ENCODE results near the gene NHS.

Gene NHS

DNA sequence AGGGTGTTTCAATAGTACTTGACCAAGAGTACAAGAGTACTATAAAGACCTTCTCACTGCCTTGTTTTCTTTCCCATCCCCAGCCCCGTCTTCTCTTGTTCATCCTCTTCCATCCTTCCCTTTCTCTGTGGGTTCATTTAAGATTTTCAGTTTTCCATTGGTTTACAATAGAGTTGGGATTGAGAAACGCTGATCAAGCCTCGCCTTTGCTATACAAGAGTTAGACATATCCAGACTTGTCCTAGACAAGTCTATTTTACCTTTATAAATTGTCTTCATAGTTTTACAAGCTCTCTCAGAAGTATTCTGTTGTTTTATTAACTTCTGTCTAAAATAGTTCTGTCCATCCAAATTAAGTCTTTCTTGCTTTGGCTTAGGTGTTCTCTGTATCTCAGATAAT, 332.7 kb downstream of the NHS start:
- no peak for DNase-seq (ENCODE audit: extremely low read depth in 1 of 2, low read depth in 1 of 2)

GRCh38 chrX:17710871-17711301, 335.9 kb downstream of the NHS start:
- DNase-seq (ENCODE audit: extremely low read depth in 1 of 2, low read depth in 1 of 2) = no peak

GRCh38 chrX:17713288-17713687, 338.3 kb downstream of the NHS start:
- DNase-seq (ENCODE audit: extremely low read depth in 1 of 2, low read depth in 1 of 2) = no peak

GRCh38 chrX:17718649-17719165, 343.7 kb downstream of the NHS start:
- no peak for DNase-seq (ENCODE audit: extremely low read depth in 1 of 2, low read depth in 1 of 2)

GRCh38 chrX:17719711-17720110, 344.7 kb downstream of the NHS start:
- no peak for DNase-seq (ENCODE audit: extremely low read depth in 1 of 2, low read depth in 1 of 2)

- DNase-seq (ENCODE audit: extremely low read depth in 1 of 2, low read depth in 1 of 2) = no peak
These were observed 346.7 kb downstream of the NHS start for GRCh38 chrX:17721715-17722114.

GRCh38 chrX:17725181-17725580, 350.2 kb downstream of the NHS start:
- no peak for DNase-seq (ENCODE audit: extremely low read depth in 1 of 2, low read depth in 1 of 2)

DNA sequence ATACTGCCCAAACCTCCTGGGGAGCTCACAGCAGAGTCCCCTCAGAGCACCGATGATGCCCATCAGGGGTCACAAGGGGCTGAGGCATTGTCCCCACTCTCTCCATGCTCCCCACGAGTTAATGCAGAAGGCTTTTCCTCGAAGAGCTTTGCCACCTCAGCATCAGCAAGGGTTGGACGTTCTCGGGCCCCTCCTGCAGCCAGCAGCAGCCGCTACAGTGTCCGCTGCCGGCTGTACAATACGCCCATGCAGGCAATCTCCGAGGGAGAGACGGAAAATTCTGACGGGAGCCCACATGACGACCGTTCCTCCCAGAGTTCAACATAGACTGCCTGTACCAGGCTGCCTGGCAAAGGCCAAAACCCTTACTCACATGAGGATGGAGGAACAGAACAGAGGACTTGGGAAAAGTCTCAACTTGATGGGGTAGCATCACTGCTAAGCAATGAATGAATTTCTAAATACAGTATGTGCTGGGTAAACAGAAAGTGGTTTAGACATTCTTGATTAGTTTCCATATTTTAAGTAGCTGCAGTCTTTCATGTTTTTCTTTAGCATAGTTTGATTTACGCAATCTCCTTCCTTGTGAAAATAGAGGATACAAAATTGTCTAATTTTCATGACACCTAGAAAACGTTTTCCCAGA, 357.3 kb downstream of the NHS start:
- no peak for DNase-seq (ENCODE audit: extremely low read depth in 1 of 2, low read depth in 1 of 2)

GRCh38 chrX:17735406-17735805, 360.4 kb downstream of the NHS start:
- DNase-seq (ENCODE audit: extremely low read depth in 1 of 2, low read depth in 1 of 2) = no peak

GRCh38 chrX:17736478-17736855, 361.5 kb downstream of the NHS start:
- DNase-seq (ENCODE audit: extremely low read depth in 1 of 2, low read depth in 1 of 2) = no peak

- DNase-seq (ENCODE audit: extremely low read depth in 1 of 2, low read depth in 1 of 2) = peak; percentile 52 to 84
These were observed 362.1 kb downstream of the NHS start, which contains the start of gene SCML1 for GRCh38 chrX:17736856-17737709. TSS of gene SCML1 (plus strand) at chrX:17737493. CDS start at chrX:17744187, 6,694 bp downstream.

- peak in 1 of 2 donors; percentile 0 for DNase-seq (ENCODE audit: extremely low read depth in 1 of 2, low read depth in 1 of 2)
These were observed 362.6 kb downstream of the NHS start for GRCh38 chrX:17737710-17737985.

DNA sequence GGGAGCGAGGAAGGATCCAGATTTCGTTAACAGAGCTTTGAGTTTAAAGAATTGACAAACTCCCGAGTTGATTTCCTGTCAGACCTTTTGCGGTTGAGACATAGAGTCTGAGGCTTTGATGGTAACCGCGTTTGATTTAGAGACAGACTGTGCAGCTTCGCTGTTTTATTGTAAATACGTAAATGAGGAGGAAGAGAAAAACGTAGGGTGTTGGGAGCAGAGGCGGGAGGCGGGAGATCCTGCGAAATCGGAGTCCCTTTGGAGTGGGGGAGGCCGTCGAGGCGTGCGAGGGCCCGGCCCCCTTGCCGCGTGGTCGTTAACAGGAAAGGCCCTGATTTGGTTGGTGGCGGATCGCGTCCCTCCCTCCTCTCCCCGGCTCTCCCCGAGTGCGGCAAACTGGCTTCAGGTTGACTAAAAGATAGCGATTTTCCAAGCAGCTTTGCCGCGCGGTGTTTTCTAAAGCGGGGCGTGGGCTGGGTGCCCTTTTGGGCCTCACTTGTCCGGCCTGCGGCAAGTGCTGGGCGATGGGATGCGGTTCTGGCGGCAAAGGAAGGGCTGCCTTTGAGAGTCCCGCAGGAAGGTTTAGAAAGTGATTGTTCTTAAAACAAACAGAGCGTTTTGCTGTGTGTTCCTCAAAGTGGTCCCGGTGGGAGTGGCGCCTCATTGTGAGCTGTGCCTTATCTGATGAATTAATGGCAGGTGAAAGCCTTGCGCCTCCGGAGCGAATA, 363.1 kb downstream of the NHS start:
- peak in 1 of 2 donors; percentile 17 for DNase-seq (ENCODE audit: extremely low read depth in 1 of 2, low read depth in 1 of 2)

GRCh38 chrX:17738737-17739535, 363.9 kb downstream of the NHS start:
- DNase-seq (ENCODE audit: extremely low read depth in 1 of 2, low read depth in 1 of 2) = no peak

DNA sequence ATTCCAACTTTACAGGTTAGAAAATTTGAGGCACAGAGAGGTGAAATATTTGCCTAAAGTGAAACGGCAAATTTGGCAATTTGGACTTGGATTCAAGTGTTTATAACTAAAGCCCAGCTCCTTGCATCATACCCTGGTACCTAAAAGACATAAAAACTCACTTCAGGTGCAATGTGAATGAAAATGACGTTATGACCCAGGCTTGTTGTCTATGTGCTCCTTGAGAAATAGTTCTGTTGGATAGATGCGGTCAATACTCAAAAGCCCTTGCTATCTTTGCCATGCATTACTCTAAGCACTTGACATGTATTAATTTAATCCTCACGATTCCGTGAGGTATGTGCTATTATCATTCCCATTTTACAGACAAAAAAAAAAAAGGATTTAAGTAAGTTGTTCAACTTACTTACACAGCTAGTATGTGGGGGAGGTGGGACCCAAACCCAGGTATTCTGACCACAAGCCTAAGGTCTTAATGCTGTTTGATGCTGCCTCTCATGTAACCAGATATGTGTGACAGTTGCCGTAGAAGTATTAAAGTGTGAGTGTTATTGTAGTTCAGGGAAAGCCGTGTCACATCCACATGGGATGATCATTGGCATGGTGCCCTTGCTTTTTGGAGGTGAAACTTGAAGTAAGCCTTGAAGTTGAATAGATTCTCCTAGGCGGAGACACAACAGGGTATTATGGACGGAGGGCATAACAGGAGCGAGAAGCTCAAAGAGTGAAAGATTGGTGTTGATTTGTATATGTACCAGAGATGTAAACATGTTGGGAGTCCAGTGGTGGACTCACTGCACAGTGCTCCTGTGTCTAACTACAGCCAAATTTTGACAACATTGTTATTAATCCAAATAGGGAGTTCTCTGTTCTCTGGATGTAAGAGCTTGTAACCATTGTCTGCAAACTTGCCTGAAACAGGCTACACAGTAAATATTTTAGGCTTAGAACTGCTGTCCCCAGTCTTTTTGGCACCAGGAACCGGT, 365.4 kb downstream of the NHS start:
- DNase-seq (ENCODE audit: extremely low read depth in 1 of 2, low read depth in 1 of 2) = no peak

DNA sequence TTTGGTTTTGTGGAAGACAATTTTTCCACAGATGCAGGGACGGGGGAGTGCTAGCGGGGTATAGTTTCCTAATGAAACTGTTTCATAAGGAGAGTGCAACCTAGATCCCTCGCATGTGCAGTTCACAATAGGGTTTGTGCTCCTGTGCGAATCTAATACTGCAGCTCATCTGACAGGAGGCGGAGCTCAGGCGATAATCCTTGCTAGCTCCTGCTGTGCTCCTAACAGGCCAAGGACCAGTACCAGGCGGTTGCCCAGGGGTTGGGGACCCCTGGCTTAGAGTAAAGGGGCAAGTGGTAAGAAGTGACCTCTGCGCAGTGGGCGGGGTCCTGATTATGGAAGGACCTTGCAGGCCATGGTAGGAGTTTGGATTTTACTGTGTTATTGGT, 366.1 kb downstream of the NHS start:
- DNase-seq (ENCODE audit: extremely low read depth in 1 of 2, low read depth in 1 of 2) = no peak

DNA sequence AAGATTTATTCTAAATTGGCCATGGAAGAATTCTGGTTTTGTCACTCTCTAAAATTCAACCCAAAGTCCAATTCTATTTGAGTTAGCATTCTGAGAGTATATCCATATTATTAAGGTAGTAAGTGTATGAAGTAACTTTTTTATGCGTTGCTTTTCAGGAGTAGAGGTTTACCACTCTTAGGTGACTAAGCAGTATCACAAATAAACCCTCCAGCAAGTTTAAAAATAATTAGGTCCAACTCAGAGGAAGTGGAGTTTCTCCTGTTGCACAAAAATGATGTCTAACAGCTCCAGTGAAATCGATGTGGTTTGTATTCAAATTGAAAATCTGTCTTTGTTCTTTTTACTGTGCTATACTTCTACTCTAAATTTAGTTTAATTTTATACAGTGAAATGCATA, 368.9 kb downstream of the NHS start:
- no peak for DNase-seq (ENCODE audit: extremely low read depth in 1 of 2, low read depth in 1 of 2)

- DNase-seq (ENCODE audit: extremely low read depth in 1 of 2, low read depth in 1 of 2) = no peak
These were observed 370.0 kb downstream of the NHS start for GRCh38 chrX:17744896-17745523.

- DNase-seq (ENCODE audit: extremely low read depth in 1 of 2, low read depth in 1 of 2) = no peak
These were observed 372.7 kb downstream of the NHS start for GRCh38 chrX:17747692-17748091.
